CD4-positive, alpha-beta T cell (primary cell): Measurements from ENCODE around the gene FBXL2. TPM values are rescaled to one million over a fixed set of nuclear protein-coding genes. Genes with fewer than 3 reads are reported as not detected.

Source experiments
- ATAC-seq: fragments of 200-7000 bp; cut with Tn5 transposase; one replicate; pipeline ENCODE4 v1.10.0; 2022; ENCODE audit warnings: mild to moderate bottlenecking; ENCODE audit not compliant: poor library complexity
- CTCF ChIA-PET: fragments of 350-600 bp; sonication (Branson Sonifier 250); formaldehyde crosslinking; loops from one replicate; lab custom pipeline; 2021; ENCODE audit warnings: antibody characterized with exemption, inconsistent platforms; lab: Charles Lee
- POLR2A ChIA-PET: fragments of 350-600 bp; sonication (Branson Sonifier 250); formaldehyde crosslinking; loops from one replicate; lab custom pipeline; 2021; ENCODE audit warnings: antibody characterized with exemption, inconsistent platforms; lab: Charles Lee
- DNase-seq, 14 experiments: peaks; one replicate each; pipeline ENCODE4 v3.0.0-alpha.2; 2013 to 2020; ENCODE audit warnings: mixed read lengths in 2 of 14
- H3K27ac ChIP-seq, 2 donors: one replicate each; pipeline versions ENCODE4 v1.5.1 to v1.7.0; 2013; ENCODE audit warnings: low read length in 2 of 2, low read depth in 1 of 2, mild to moderate bottlenecking in 1 of 2
- H3K27me3 ChIP-seq, 2 experiments: 1 replicate in 1 of 2; 2 replicates in 1 of 2; pipeline versions ENCODE4 v1.6.1 to v1.7.0; 2013; ENCODE audit warnings: low read length in 2 of 2, control low read depth in 1 of 2, mild to moderate bottlenecking in 1 of 2, moderate library complexity in 1 of 2; ENCODE audit not compliant: insufficient read depth in 2 of 2, control insufficient read depth in 1 of 2
- H3K36me3 ChIP-seq: one replicate; pipeline ENCODE4 v1.6.1; 2013; ENCODE audit warnings: low read length, control low read depth; ENCODE audit not compliant: insufficient read depth
- H3K4me1 ChIP-seq: one replicate; pipeline ENCODE4 v1.6.1; 2013; ENCODE audit warnings: low read length, control low read depth; ENCODE audit not compliant: insufficient read depth
- H3K4me3 ChIP-seq: one replicate; pipeline ENCODE4 v1.5.1; 2013; ENCODE audit warnings: mild to moderate bottlenecking, low read length, moderate library complexity
- H3K9me3 ChIP-seq, 2 experiments: 1 replicate in 1 of 2; 2 replicates in 1 of 2; pipeline versions ENCODE4 v1.6.1 to v1.7.0; 2013; ENCODE audit warnings: low read length in 2 of 2, mild to moderate bottlenecking in 2 of 2, control low read depth in 1 of 2, moderate library complexity in 1 of 2; ENCODE audit not compliant: control insufficient read depth in 1 of 2, insufficient read depth in 1 of 2
- H3K27ac Mint-ChIP-seq: one replicate; pipeline ENCODE4 v1.8.0; 2020; ENCODE audit warnings: mixed read lengths
- H3K27me3 Mint-ChIP-seq: one replicate; pipeline ENCODE4 v1.8.0; 2021; ENCODE audit warnings: mixed read lengths
- H3K36me3 Mint-ChIP-seq: one replicate; pipeline ENCODE4 v1.8.0; 2021; ENCODE audit warnings: low read depth, mixed read lengths
- H3K4me1 Mint-ChIP-seq: one replicate; pipeline ENCODE4 v1.8.0; 2021; ENCODE audit warnings: low read depth, mixed read lengths
- H3K4me3 Mint-ChIP-seq: one replicate; pipeline ENCODE4 v1.8.0; 2020; ENCODE audit warnings: mild to moderate bottlenecking, mixed read lengths
- H3K9me3 Mint-ChIP-seq: one replicate; pipeline ENCODE4 v1.8.0; 2020; ENCODE audit warnings: mixed read lengths
- CTCF ChIP-seq: fragments of 200-600 bp; IDR thresholded peaks from one replicate; pipeline ENCODE4 v1.8.0; 2022; ENCODE audit warnings: antibody characterized with exemption, mild to moderate bottlenecking
- intact Hi-C, 2 experiments: fragments of 100-400 bp; cut with DNase I in 1 of 2; cut with micrococcal nuclease in 1 of 2; formaldehyde crosslinking; loops; one replicate each; pipeline versions ENCODE4 v1.15.1 to v1.9.0; 2023 to 2025; cut with DNase I, micrococcal nuclease
- total RNA-seq, 174 experiments: library from RNA in 2 of 174; stranded (reverse) in 2 of 174; gene quantifications; one replicate each; pipeline ENCODE4 v1.2.3 and lab custom pipeline; 2021 to 2026

Gene FBXL2
- total RNA-seq, 2 experiments from 2014 or later: not detected

GRCh38 chr3:33237439-33237838, 39.8 kb upstream of the FBXL2 start:
- Histone ChIP-seq H3K36me3 (no peaks in the 10 kb centered on the region), H3K4me1 (no peaks in the 10 kb centered on the region), H3K27ac (no peak overlapping the region), H3K4me3 (no peak overlapping the region), H3K27me3 (peaks cover 3 to 29% of the 10 kb centered on the region in 2 experiments), H3K9me3 (peaks cover 0 to 8% of the 10 kb centered on the region in 2 experiments)
- no peak for TF ChIP-seq CTCF
- Mint-ChIP-seq H3K36me3 (no peaks in the 10 kb centered on the region), H3K27me3 (peaks cover 43% of the 10 kb centered on the region), H3K4me1 (no peaks in the 10 kb centered on the region), H3K9me3 (peaks cover 11% of the 10 kb centered on the region), H3K27ac (no peak overlapping the region), H3K4me3 (no peak overlapping the region)
- POLR2A ChIA-PET: no interaction called here
- no peak for DNase-seq
- no peak for ATAC-seq
- intact Hi-C loops: no loop called here
- CTCF ChIA-PET: no interaction called here

- no peak for DNase-seq
Measured at GRCh38 chr3:33238923-33239322, 38.3 kb upstream of the FBXL2 start.

DNA sequence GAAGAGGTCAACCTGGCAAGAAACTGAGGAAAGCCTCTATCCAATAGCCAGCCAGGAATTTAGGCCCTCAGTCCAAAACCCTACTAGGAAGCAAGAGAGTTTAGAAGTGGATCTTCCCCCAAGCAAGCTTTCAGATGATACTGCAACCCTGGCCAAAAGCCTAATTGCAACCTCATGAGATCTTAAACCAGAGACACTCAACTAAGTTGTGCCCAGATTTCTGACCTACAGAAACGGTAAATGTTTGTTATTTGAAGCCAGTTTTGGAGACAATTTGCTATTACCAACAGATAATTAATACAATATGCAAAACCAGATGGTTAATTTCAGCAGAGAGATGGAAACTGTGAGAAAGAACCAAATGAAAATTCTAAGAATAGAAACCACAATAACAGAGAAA, 37.0 kb upstream of the FBXL2 start:
- ChIA-PET CTCF (no interaction called here), POLR2A (no interaction called here)
- Mint-ChIP-seq H3K4me1 (no peaks in the 10 kb centered on the region), H3K36me3 (no peaks in the 10 kb centered on the region), H3K27me3 (peaks cover 36% of the 10 kb centered on the region), H3K4me3 (no peak overlapping the region), H3K9me3 (peaks cover 11% of the 10 kb centered on the region), H3K27ac (no peak overlapping the region)
- H3K27me3 ChIP-seq: peaks cover 3 to 21% of the 10 kb centered on the region in 2 experiments
- H3K27ac ChIP-seq: no peak overlapping the region
- peaks cover 0 to 8% of the 10 kb centered on the region in 2 experiments for H3K9me3 ChIP-seq
- ATAC-seq (no peak), DNase-seq (no peak)
- H3K36me3 ChIP-seq: no peaks in the 10 kb centered on the region
- no peaks in the 10 kb centered on the region for H3K4me1 ChIP-seq
- no peak overlapping the region for H3K4me3 ChIP-seq
- no peak for TF ChIP-seq CTCF
- intact Hi-C loops: no loop called here

More at GRCh38 chr3:33238923-33239322, 38.3 kb upstream of the FBXL2 start:
- ATAC-seq: no peak
- Histone ChIP-seq H3K4me3 (no peak overlapping the region), H3K27ac (no peak overlapping the region), H3K36me3 (no peaks in the 10 kb centered on the region), H3K4me1 (no peaks in the 10 kb centered on the region), H3K9me3 (peaks cover 0 to 8% of the 10 kb centered on the region in 2 experiments), H3K27me3 (peaks cover 3 to 21% of the 10 kb centered on the region in 2 experiments)
- intact Hi-C loops: no loop called here
- POLR2A ChIA-PET: no interaction called here
- peaks cover 11% of the 10 kb centered on the region for H3K9me3 Mint-ChIP-seq
- H3K36me3 Mint-ChIP-seq: no peaks in the 10 kb centered on the region
- no peak overlapping the region for H3K27ac Mint-ChIP-seq
- CTCF ChIA-PET: no interaction called here
- no peak for TF ChIP-seq CTCF
- no peaks in the 10 kb centered on the region for H3K4me1 Mint-ChIP-seq
- peaks cover 39% of the 10 kb centered on the region for H3K27me3 Mint-ChIP-seq
- no peak overlapping the region for H3K4me3 Mint-ChIP-seq
